Muscle of back (tissue), 11 donors: Measurements from ENCODE around the gene MYPN. TPM values are rescaled to one million over a fixed set of nuclear protein-coding genes. Genes with fewer than 3 reads are reported as not detected.
"Not testable (repeated sequence)": the region's sequence is repeated elsewhere in the genome, so short reads cannot be mapped to it uniquely, and the experiment has no call there.

Experiments
- DNase-seq, 3 donors: peaks; one replicate each; pipeline versions ENCODE4 v3.0.0 to v3.0.0-alpha.2; 2013
- polyA plus RNA-seq, 10 donors: library from polyadenylated mRNA; unstranded; fragments of 120-200 nt; gene quantifications; one replicate each; pipeline ENCODE4 v1.2.1, GENCODE V29; 2013; ENCODE audit not compliant: insufficient read length in 10 of 10

Gene MYPN
- polyA plus RNA-seq, 10 donors = 35.6 to 101 (median 69.4) TPM

- DNase-seq = no peak
These were observed 121.0 kb downstream of the MYPN start for GRCh38 chr10:68230268-68230667.

DNA sequence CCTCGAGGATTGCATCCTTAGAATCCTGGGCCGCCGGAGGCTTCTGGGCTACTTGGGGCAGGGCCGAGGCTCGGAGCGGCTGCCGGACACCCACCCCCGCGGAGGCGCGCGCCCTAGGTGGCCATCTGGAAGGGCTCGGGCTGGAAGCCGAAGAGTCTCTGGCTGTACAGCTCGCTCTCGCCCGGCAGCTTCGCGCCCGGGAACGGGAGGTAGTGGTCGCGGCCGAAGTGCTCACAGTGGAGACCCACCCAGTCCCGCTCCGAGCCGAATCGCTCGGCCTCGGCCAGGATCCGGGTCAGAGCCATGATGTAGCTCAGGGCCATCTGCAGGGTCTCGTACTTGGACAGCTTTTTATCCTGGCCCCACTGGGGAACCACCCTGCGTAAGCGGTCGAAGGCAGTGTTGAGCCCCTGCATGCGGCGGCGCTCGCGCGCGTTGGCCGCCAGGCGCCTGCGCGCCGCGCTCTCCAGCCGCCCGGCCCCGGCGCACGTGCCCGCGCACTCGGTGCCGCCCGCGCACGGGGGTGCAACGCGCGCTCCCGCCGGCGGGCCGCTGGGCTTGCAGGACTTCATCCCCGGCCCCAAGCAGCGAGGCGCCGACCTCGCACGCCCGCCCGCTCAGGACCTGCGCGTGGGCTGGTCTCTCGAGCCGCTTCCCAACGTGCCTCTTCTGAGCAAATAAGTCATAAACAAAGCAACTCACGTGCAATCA, 122.0 kb downstream of the MYPN start:
- peak; percentile 68 to 92 (median 85) for DNase-seq

GRCh38 chr10:68231817-68232251, 122.5 kb downstream of the MYPN start, which contains the start of gene ATOH7:
TSS of gene ATOH7 (minus strand) at chr10:68232113. CDS start at chr10:68231677, 436 bp downstream.
- DNase-seq = no peak

DNA sequence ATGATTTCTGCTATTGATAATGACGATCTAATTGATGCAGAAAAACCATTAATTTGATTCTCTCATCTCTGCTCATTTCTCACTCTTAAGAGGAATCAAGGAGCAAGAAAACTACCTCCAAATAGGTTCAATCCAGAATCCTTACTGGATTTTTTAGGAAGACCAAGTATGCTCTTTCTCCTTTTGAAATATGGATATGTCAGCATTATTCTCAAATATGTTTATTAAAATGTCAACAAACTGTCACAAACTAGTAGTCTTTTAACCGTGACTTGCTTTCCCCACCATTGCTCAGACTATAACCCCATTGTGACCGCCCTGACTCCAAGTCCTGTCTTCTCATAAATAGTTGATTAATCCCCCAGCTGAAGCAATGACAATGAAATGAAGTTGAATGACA, 123.8 kb downstream of the MYPN start:
- DNase-seq = no peak

DNA sequence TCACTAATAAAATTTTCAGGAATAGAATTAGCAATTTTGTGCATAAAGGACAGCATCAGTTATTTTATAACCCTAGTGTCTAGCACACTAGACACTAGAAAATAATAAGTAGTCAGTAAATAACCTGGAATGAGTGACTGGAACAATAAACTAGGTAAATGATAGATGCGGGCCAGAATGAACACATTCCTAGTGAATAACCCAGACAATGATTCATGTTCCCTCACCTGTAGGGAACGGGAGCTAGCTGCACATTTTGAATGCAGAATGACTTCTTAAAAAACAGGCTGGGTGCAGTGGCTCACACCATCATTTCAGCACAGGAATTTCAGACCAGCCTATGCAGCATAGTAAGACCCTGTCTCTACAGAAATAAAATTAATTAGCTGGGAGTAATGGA, 125.8 kb downstream of the MYPN start:
- DNase-seq = no peak

DNA sequence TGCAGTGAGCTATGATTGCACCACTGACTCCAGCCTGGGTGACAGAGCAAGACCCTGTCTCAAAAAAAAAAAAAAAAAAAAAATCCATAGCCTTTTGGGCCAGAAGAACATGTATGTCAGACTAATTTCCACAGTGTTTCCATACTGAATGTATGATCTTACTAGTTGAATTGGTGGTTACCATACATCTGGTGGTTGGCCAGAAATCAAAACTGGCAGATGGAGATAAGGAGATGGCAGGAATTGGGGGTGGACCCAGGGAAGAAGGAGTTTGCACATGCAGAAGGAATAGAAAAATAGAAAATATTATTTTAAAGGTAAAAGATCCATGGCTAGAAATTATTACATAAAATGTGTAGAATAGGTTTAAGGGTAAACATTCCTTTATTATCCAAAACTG, 126.3 kb downstream of the MYPN start:
- no peak for DNase-seq

DNA sequence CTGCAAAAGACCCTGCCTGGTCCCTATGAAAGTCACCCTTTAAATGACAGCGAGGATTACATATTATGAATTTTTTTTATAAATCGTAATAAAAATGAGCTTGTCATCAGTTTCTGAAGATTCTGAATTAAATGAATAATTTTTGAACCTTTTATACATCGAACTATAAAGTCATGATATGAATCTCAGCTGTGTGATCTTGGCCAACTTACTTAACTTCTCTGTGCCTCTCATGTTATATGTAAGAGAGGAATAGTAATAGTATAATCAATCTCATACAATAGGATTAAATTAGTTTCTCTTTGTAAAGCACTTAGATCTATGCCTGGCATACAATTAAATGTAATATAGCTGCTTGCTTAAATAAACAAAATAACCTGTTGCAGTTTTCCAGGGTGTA, 127.9 kb downstream of the MYPN start:
- DNase-seq = no peak

DNA sequence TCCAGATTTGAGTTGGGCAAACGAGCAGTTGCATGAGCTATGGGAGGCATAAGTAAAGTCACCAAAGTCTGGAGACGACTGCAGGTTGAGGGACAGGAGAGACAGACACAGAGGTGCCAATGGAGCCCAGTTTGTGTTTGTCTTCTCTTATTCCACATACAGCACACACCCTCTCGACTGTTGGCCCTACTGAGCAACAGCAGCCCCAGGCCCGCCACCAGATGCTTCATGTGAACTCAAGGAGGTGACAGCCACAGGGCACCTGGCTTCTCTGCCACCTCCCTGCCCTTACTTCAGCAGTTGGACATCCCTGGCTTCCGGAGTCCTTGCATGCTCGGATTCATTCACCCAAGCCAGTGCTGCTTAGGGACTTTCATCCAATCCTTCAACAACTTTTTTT, 129.1 kb downstream of the MYPN start:
- DNase-seq = no peak

DNA sequence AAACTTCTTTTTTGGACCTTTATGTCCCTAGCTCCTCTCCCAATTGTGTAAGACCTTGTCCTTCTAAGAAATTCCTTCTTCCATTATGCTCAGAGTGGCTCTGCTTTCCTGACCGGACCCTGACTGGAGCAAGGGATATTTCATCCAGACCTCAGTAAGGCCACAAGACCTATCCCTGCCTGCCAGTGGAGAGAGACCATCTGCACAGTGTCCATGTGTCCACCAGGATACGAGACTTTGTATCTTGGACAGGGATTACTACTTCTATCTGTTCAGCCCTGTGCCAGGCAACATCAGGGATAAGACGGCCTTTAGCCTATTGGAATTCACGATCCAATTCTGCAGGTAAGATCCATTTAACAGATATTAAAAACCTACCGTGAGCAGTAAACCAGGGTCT, 129.8 kb downstream of the MYPN start:
- no peak for DNase-seq

GRCh38 chr10:68239596-68240150, 130.4 kb downstream of the MYPN start:
- no peak for DNase-seq

DNA sequence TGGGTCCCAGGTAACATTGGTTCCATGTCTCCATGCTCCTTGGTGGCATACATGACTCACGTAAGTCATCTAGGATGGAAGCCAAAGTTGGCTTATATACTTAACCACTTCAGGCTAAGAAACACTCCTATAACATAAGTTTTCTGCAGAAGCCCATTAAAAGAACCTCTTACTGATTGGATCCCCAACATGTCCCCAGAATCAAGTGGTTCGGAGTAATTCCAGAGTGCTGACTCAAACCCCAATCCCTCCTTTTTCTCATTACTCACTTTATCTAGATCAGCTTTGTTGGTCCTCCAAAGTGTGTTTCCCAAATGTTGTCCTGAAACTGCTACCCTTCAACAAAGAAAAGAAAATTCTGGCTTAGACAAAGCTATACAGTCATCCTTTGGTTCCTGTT, 132.8 kb downstream of the MYPN start:
- DNase-seq = peak in 1 of 3 donors; percentile 9

GRCh38 chr10:68246397-68246796, 137.1 kb downstream of the MYPN start:
- DNase-seq = not testable (repeated sequence)

DNA sequence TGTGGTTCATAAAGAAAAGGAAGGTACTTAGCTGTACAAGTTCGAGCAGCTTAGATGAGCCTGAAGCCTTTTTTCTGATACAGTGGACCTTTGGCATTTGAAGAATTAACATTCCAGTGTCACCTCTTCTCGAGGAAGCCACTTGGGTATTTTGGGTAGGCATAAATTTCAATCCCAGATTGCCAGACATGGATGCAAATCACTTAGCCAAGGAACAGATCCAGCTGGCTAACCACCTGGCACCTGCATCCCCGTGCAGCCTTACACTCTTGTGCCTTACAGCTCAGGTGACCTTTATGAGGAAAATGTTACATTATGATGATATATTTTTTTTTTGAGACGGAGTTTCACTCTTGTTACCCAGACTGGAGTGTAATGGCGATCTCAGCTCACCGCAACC, 138.6 kb downstream of the MYPN start:
- DNase-seq = no peak

- DNase-seq = no peak
These were observed 140.0 kb downstream of the MYPN start for GRCh38 chr10:68249297-68249696.

GRCh38 chr10:68251151-68251550, 141.9 kb downstream of the MYPN start:
- DNase-seq = no peak

DNA sequence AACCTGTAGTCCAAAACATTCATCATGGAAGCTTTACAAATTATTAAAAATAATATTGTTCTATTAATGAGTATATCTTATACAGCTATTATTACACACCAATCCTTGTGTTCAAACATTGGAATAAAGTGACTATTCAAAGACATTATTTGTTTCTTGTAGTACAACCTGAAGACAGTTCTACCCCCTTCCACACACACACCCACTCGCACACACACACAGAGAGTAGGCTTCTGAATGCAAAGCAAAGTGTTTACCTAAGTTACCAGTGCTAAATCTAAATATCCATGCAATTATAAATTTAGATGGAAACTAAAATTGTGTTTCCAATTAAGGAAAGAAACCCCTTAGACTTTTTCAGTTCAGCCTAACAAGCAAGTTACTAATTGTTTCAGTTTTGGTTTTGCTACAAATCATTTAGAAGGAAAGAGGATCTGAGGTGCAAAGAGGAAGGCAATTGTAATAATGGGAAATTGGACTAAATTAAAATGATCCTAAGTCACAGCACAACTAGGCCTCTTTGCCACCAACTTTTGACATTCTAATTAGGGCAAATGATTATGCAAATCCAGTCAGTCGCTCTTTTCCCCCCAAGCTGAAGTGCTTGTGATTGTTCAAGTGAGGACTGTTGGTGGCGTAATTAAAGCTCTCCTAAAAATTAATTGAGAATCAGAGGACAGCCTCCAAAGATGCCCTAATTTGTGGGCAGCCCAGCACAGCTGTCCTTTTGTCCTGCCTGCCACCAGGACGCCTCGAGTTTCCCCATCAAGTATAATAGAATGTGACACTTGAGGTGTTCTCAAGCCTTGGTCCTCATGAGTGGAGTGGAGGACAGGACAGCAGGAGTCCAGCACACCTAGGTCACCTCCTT, 142.6 kb downstream of the MYPN start:
- DNase-seq = no peak

DNA sequence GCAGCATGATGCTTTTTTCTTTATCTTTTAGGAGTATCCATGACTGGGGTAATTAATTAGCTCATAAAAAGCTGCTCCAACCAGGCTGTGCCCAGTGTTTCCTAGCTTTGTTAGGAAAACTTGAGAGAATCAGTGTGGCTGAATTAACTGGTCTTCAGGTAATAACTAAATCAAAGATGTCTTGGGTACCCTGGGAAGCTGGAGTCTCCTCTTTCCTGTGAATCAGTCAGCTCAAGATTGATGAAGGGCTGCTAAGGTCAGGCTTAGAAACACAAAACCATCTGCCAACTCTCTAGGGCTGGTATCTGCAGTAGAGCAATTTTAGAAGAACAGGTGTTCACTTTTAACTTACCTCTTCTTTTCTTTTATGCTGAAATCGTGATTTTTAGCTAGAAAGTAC, 144.1 kb downstream of the MYPN start:
- no peak for DNase-seq

DNA sequence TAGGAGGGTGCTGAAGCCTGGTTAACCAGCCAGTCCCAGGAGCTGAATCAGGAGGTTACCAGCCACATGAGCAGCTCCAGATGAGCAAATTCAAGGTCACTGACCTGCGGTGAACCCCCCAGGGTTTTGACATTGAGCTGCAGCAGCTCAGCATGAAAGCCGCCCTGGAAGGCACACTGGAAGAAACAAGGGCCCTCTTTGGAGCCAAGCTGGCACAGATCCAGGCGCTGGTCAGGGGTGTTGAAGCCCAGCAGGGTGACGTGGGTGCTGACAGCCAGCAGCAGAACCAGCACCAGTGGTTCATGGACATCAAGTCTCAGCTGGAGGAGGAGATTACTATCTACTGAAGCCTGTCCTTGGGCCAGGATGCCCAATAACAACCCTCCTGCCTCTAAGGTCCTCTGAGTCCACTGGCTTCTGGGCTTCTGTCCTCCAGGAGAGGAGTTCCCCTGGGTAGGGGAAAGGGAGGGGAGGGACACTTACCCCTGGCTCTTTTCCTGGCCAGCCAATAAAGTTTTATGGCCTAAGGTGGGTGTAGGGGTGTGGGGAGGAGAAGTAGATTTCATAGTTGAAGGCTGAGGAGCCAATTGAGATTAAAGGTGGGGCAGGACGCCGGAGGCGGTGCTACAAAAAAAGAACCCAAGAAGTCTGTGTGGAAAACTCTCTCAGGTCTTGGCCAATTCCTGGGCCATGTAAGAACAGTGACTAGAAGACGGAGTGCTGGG, 152.0 kb downstream of the MYPN start:
- no peak for DNase-seq
